Tibial nerve (tissue), 4 donors: ENCODE measurements around the gene QDPR. TPM values are rescaled to one million over a fixed set of nuclear protein-coding genes. Genes with fewer than 3 reads are reported as not detected.

Experiments used
- DNase-seq, 2 donors: peaks; one replicate each; pipeline ENCODE4 v3.0.0-alpha.2; 2019; ENCODE audit warnings: low spot score in 2 of 2
- H3K27ac ChIP-seq, 4 donors: fragments of 200-600 bp; sonication (generic) in 3 of 4; one replicate each; pipeline ENCODE4 v1.5.1; 2017 to 2019; ENCODE audit warnings: mild to moderate bottlenecking in 1 of 4
- H3K27me3 ChIP-seq, 2 donors: fragments of 200-600 bp; sonication (generic) in 1 of 2; one replicate each; pipeline versions ENCODE4 v1.5.1 to v1.6.0; 2017 to 2019
- H3K36me3 ChIP-seq, 3 donors: fragments of 200-600 bp; sonication (generic); one replicate each; pipeline ENCODE4 v1.5.1; 2018 to 2019
- H3K4me1 ChIP-seq, 4 donors: fragments of 200-600 bp; sonication (generic) in 3 of 4; one replicate each; pipeline ENCODE4 v1.5.1; 2017 to 2019
- H3K4me3 ChIP-seq, 4 donors: fragments of 200-600 bp; sonication (generic) in 3 of 4; one replicate each; pipeline ENCODE4 v1.5.1; 2017 to 2019; ENCODE audit warnings: mild to moderate bottlenecking in 1 of 4, moderate library complexity in 1 of 4
- H3K9me3 ChIP-seq, 4 donors: fragments of 200-600 bp; sonication (generic) in 3 of 4; one replicate each; pipeline ENCODE4 v1.5.1; 2017 to 2019
- CTCF ChIP-seq, 5 experiments: fragments of 200-600 bp in 3 of 5; fragments of 450-650 bp in 2 of 5; sonication (generic) in 3 of 5; IDR thresholded peaks; one replicate each; pipeline ENCODE4 v1.5.1; 2016 to 2019; ENCODE audit warnings: antibody characterized with exemption in 5 of 5, mild to moderate bottlenecking in 3 of 5, moderate library complexity in 2 of 5
- EP300 ChIP-seq, 2 donors: sonication (generic); formaldehyde crosslinking; IDR thresholded peaks; one replicate each; pipeline ENCODE4 v1.6.1; 2017; ENCODE audit warnings: antibody characterized with exemption in 2 of 2, mild to moderate bottlenecking in 1 of 2
- POLR2A ChIP-seq, 2 donors: fragments of 450-650 bp; IDR thresholded peaks; one replicate each; pipeline ENCODE4 v1.6.1; 2017; ENCODE audit warnings: antibody characterized with exemption in 2 of 2, mild to moderate bottlenecking in 2 of 2, moderate library complexity in 2 of 2
- WGBS, 2 donors: methylation state at CpG; one replicate each; pipeline ENCODE4 v1.1.5; 2018; 5-methylcytosine and 5-hydroxymethylcytosine counted together
- total RNA-seq, 4 donors: library from RNA; depleted of rRNA; stranded (reverse); fragments of >200 nt; gene quantifications; one replicate each; pipeline ENCODE4 v1.1.0, GENCODE V29; 2016

Gene QDPR
- total RNA-seq, 4 donors from 2014 or later, result 15.9 to 53.1 (median 24.7) TPM

DNA sequence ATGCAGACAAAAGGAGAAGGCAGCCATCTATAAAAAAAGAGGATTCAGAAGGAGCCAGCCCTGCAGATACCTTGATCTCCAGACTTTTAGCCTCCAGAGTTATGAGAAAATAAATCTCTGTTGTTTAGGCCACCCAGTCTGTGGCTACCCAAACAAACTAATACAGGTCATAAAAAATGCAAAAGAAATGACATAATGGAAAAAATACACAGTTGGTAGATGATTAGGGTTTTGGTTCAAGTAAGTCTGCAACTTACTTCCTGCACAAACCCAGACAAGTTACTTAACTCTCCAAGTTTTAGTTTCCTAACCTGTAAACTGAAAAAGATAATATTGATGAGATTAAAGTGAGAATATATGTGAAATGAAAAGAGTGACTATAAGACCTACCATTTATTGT lies 11.3 kb downstream of the QDPR start:
- no peak for DNase-seq

GRCh38 chr4:17497890-17498523 lies 13.9 kb downstream of the QDPR start:
- no peak for TF ChIP-seq POLR2A (IDR thresholded peaks at IDR 0.05)
- no peaks in the 10 kb centered on the region for H3K9me3 ChIP-seq
- H3K27ac ChIP-seq, result no peak overlapping the region
- H3K36me3 ChIP-seq, result peaks cover 0 to 83% (median under 1%) of the 10 kb centered on the region in 3 donors
- 84% methylated on average over 7 of the region's 7 CpGs for WGBS, 2 donors
- no peaks in the 10 kb centered on the region for H3K27me3 ChIP-seq
- peaks cover 0 to 10% (median 3%) of the 10 kb centered on the region in 4 donors for H3K4me1 ChIP-seq
- H3K4me3 ChIP-seq, result no peak overlapping the region
- DNase-seq, result no peak

More for the DNA sequence above, 11.3 kb downstream of the QDPR start:
- Histone ChIP-seq H3K4me3 (no peak overlapping the region), H3K9me3 (no peaks in the 10 kb centered on the region), H3K27me3 (no peaks in the 10 kb centered on the region), H3K36me3 (peaks cover 0 to 80% (median 6%) of the 10 kb centered on the region in 3 donors), H3K27ac (no peak overlapping the region), H3K4me1 (no peaks in the 10 kb centered on the region)
- TF ChIP-seq EP300 (IDR thresholded peaks at IDR 0.05), result no peak
- no peak for TF ChIP-seq POLR2A (IDR thresholded peaks at IDR 0.05)
- no peak for TF ChIP-seq CTCF (IDR thresholded peaks at IDR 0.05)

DNA sequence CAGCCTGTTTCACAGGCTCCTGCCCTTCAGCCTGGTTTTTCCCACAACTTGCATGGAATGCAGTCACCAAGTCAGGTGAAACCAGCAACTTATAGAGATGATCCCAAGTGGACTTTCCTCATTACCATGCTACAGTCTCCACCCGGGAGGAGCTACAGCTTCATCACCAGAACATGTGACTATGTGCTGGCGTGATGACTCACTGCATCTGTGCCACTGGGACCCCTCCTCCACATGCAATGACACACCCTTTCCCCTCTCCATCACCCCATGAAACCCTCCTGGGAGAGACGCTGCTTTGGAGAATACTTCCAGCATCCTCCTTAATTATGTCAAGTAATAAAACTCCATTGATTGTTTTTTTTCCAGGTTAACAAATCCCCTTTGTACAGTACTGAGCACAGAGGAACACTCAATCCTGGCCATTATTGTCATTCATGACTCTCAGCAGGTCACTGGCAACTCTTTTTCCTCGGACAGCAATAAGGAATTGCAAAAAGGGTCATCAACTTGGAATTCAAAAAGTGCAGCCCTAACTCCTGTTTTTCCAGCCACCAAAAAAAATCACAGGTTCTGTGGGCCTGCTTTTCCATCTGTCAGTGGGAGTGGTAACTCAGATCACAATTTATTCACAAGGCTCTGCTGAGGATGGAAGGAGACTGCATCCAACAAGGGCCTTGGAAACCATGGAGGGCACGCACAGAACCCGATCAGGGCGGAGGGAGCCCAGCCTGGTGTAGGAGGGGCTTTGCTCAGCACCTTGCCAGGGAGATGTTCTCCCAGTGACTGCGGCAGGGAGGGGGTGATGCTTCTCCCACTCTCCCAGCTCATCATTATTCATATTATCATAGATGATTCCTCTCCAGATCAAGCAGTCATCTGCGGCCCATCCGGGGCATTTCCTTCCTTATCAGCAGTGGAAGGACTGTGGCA lies 17.4 kb downstream of the QDPR start:
- DNase-seq, result no peak
- TF ChIP-seq EP300 (IDR thresholded peaks at IDR 0.05) (no peak), POLR2A (IDR thresholded peaks at IDR 0.05) (no peak), CTCF (IDR thresholded peaks at IDR 0.05) (no peak)
- Histone ChIP-seq H3K4me3 (no peak overlapping the region), H3K9me3 (no peaks in the 10 kb centered on the region), H3K4me1 (peaks cover 0 to 16% (median 6%) of the 10 kb centered on the region in 4 donors), H3K36me3 (peaks cover 0 to 81% (median 0%) of the 10 kb centered on the region in 3 donors), H3K27ac (no peak overlapping the region), H3K27me3 (no peaks in the 10 kb centered on the region)
- 62 to 77% methylated on average over 10 of the region's 10 CpGs for WGBS, 2 donors

DNA sequence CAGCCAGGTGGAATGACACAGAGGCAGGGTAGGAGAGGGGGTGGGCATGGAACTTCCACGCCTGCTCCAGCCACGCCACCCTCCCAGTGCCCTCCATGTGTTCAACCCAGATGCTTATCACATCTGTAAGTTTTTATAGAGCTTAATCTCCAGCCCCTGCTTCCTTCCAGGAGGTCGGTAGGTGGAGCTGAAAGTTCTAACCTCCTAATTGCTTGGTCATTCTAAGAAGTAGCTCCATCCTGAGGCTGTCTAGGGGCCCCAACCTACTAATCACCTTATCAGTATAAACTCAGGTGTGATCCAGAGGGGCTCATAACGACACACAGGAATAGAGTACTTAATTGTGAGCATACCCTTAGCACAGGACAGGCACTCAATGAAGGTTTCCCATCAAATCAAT lies 18.3 kb downstream of the QDPR start:
- Histone ChIP-seq H3K4me3 (no peak overlapping the region), H3K4me1 (peaks cover 0 to 16% (median 6%) of the 10 kb centered on the region in 4 donors), H3K27ac (no peak overlapping the region), H3K9me3 (no peaks in the 10 kb centered on the region), H3K36me3 (peaks cover 0 to 81% (median 0%) of the 10 kb centered on the region in 3 donors), H3K27me3 (no peaks in the 10 kb centered on the region)
- no peak for DNase-seq
- 70 to 89% methylated on average over 4 of the region's 4 CpGs for WGBS, 2 donors
- TF ChIP-seq EP300 (IDR thresholded peaks at IDR 0.05), result no peak
- no peak for TF ChIP-seq POLR2A (IDR thresholded peaks at IDR 0.05)
- no peak for TF ChIP-seq CTCF (IDR thresholded peaks at IDR 0.05)

DNA sequence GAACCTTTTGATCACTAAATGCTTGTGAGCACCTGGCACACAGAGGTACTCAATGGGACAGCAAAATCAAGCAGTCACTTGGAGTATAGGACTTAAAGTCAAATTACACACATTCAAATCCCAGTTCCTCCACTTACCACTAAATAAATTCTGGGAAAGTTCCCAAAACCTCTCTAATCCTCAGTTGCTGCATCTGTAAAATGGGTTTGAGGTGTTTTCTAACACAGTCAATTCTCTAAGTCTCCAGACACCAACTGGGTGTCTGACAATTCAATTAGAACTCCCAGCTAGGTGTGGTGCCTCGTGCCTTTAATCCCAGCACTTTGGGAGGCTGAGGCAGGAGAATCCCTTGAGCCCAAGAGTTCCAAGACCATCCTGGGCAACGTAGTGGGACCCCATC lies 19.0 kb downstream of the QDPR start:
- H3K27ac ChIP-seq, result no peak overlapping the region
- H3K27me3 ChIP-seq, result no peaks in the 10 kb centered on the region
- DNase-seq, result no peak
- H3K9me3 ChIP-seq, result no peaks in the 10 kb centered on the region
- TF ChIP-seq POLR2A (IDR thresholded peaks at IDR 0.05) (no peak), CTCF (IDR thresholded peaks at IDR 0.05) (no peak), EP300 (IDR thresholded peaks at IDR 0.05) (no peak)
- H3K4me1 ChIP-seq, result peaks cover 0 to 16% (median 6%) of the 10 kb centered on the region in 4 donors
- H3K36me3 ChIP-seq, result peaks cover 0 to 83% (median 0%) of the 10 kb centered on the region in 3 donors
- 90 to 91% methylated on average over 2 of the region's 2 CpGs for WGBS, 2 donors
- H3K4me3 ChIP-seq, result no peak overlapping the region
